ENCODE measurements around the gene DCP2. TPM values are rescaled to one million over a fixed set of nuclear protein-coding genes. Genes with fewer than 3 reads are reported as not detected.
"Not testable (repeated sequence)": the region's sequence is repeated elsewhere in the genome, so short reads cannot be mapped to it uniquely, and the experiment has no call there.

The DCP2 gene
- total and polyA plus RNA-seq, 2 experiments from 2014 or later, result 17.6 to 23.9 TPM

DNA sequence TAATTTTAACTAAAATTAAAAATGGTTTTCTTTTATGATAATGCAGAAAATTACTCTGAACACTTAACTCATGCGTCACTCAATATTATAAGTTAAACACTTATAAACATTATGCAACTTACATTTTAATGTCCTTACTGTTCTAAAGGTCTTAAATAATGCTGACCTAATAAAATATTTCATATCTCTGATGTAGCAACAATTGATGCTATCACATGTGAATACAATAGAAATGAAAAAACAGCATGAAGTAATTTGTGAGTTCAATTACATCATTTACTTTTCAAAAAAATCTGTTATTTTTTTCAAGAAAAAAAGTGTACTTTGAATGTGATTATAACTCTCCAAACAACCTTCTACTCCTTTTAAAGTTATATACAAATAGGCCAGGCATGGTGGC, 28.1 kb upstream of the DCP2 start:
- Histone ChIP-seq H3K4me3 (no peak overlapping the region), H3K27ac (no peak overlapping the region), H3K4me1 (ENCODE audit: low read depth) (no peaks in the 10 kb centered on the region), H3K36me3 (no peaks in the 10 kb centered on the region), H3K27me3 (no peaks in the 10 kb centered on the region), H3K9me3 (ENCODE audit: low read depth) (no peaks in the 10 kb centered on the region)
- no peak for DNase-seq (ENCODE audit: low read depth in 1 of 2, low spot score in 1 of 2)
- TF ChIP-seq, protein P1, sequence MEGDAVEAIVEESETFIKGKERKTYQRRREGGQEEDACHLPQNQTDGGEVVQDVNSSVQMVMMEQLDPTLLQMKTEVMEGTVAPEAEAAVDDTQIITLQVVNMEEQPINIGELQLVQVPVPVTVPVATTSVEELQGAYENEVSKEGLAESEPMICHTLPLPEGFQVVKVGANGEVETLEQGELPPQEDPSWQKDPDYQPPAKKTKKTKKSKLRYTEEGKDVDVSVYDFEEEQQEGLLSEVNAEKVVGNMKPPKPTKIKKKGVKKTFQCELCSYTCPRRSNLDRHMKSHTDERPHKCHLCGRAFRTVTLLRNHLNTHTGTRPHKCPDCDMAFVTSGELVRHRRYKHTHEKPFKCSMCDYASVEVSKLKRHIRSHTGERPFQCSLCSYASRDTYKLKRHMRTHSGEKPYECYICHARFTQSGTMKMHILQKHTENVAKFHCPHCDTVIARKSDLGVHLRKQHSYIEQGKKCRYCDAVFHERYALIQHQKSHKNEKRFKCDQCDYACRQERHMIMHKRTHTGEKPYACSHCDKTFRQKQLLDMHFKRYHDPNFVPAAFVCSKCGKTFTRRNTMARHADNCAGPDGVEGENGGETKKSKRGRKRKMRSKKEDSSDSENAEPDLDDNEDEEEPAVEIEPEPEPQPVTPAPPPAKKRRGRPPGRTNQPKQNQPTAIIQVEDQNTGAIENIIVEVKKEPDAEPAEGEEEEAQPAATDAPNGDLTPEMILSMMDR (IDR thresholded peaks at IDR 0.05; ENCODE audit: low read depth, low read length), result no peak

DNA sequence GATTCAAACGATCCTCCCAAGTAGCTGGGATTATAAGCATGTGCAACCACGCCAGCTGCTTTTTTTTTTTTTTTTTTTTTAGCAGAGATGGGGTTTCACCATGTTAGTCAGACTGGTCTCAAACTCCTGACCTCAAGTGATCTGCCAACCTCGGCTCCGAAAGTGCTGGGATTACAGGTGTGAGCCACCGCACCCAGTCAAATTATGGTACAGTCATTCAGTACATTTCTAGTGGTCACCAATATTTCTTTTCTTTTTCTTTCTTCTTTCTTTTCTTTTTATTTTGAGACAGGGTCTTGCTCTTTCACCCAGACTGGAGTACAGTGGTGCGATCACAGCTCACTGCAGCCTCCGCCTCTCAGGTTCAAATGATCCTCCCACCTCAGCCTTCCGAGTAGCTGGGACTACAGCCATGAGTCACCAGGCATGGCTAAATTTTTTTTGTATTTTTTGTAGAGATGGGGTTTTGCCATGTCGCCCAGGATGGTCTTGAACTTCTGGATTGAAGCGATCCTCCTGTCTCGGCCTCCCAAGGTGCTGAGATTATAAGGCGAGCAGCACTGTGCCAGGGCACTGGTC, 25.4 kb upstream of the DCP2 start:
- Histone ChIP-seq H3K27me3 (no peaks in the 10 kb centered on the region), H3K9me3 (ENCODE audit: low read depth) (no peaks in the 10 kb centered on the region), H3K4me1 (ENCODE audit: low read depth) (no peaks in the 10 kb centered on the region), H3K36me3 (no peaks in the 10 kb centered on the region), H3K4me3 (no peak overlapping the region), H3K27ac (no peak overlapping the region)
- DNase-seq (ENCODE audit: low read depth in 1 of 2, low spot score in 1 of 2), result no peak
- TF ChIP-seq, protein P1 (IDR thresholded peaks at IDR 0.05; ENCODE audit: low read depth, low read length), result no peak

DNA sequence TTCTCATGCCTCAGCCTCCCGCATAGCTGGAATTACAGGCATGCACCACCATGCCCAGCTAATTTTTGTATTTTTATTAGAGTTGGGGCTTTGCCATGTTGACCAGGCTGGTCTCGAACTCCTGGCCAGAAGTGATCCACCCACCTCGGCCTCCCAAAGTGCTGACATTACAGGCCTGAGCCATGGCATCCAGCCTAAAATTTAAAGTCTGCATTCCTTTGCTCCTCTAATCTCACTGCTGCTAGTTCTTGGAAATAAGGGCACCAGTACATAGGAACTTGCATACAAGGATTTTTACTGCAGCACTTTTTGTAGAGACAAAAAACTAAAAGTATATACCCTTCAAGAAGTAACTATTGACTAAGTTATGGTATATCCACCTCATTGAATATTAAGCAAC, 20.0 kb upstream of the DCP2 start:
- DNase-seq (ENCODE audit: low read depth in 1 of 2, low spot score in 1 of 2), result peak in 1 of 2 donors; percentile 46
- TF ChIP-seq, protein P1 (IDR thresholded peaks at IDR 0.05; ENCODE audit: low read depth, low read length), result no peak
- no peaks in the 10 kb centered on the region for H3K27me3 ChIP-seq

DNA sequence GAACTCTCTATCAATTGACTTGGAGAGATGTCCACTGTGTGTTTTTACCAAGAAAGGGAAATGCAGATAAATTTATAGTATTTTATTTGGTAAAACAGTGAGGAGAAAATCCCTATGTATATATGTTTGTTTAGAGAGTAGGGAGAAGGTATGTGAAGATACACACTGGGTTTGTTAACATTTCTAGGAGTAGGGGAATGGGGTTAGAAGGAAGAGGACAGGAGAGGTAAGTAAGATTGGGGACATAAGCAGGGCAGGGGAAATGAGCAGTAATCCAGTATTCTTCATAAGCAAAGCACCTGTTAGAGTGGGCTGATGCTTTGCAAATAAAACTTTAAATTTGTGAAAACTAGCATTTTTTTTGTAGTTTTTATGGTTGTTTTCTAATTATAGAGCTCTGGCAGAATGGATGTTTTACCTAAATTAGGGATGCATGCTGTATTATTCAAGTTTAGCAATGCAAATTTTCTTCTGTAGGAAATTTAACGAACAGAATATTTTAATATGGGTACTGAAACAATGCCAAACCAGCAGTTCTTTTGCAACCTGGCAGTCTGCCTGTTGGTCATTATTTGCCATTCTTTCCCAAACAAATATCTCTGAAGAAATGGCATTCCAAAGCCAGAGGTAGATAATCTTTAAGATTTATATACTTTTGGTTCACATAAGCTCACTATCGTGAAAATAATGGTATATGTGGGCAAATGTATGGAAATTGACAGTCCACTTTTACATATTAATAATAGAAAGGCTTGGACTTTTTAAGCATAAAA, 19.4 kb upstream of the DCP2 start:
- Histone ChIP-seq H3K27ac (no peak overlapping the region), H3K36me3 (no peaks in the 10 kb centered on the region), H3K4me1 (ENCODE audit: low read depth) (peaks cover 10% of the 10 kb centered on the region), H3K27me3 (no peaks in the 10 kb centered on the region), H3K9me3 (ENCODE audit: low read depth) (no peaks in the 10 kb centered on the region), H3K4me3 (no peak overlapping the region)
- TF ChIP-seq, protein P1 (IDR thresholded peaks at IDR 0.05; ENCODE audit: low read depth, low read length), result no peak
- no peak for DNase-seq (ENCODE audit: low read depth in 1 of 2, low spot score in 1 of 2)

More for the DNA sequence above, 20.0 kb upstream of the DCP2 start:
- Histone ChIP-seq H3K9me3 (ENCODE audit: low read depth) (no peaks in the 10 kb centered on the region), H3K27ac (no peak overlapping the region), H3K4me3 (no peak overlapping the region), H3K36me3 (no peaks in the 10 kb centered on the region), H3K4me1 (ENCODE audit: low read depth) (peaks cover 10% of the 10 kb centered on the region)

DNA sequence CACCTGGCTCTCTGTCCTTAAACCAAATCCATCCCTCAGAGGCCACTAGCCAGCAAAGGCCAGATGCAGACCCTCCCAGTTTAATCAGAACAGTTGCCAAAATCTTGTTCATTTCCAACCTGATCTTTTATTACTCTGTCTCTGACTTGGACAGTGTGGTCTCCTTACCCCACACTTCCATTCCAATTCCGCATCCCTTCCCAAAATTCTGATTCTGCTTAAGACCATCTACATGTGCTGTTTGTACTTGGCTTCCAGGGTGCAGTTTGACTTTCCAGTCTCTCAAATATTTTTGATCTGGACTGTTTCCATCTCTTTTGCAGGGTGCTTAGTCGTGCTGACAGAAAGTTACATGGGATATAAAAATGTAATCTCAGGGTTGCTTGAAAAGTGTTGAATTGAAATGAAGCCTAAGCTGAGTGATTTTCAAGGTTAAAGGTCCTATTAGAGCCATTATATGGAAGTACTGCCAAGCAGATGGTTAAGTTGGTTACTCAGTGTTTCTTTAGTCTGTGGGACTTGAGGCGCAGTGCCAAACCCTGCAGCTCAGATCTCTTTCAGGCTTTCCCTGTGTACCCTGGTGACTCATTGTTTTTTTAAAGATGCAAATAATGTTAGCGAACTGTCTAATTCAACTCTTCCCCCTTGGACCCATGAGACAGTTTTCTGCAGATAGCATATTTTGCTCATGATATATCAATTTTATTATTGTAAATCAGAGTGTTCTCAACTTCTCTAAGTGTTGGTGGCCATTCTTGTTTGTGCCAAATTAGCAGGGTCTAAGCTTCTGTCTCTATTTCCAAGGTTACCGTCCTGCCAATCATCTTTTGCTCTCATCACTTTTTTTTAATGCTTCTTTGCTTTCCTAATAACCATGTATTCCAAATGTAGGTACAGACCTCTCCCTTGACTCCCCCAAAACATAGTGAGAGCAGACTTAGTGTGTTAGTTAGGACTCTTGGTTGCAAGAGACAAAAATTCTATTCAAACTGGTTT, 18.2 kb upstream of the DCP2 start:
- no peaks in the 10 kb centered on the region for H3K27me3 ChIP-seq
- no peaks in the 10 kb centered on the region for H3K36me3 ChIP-seq
- no peaks in the 10 kb centered on the region for H3K9me3 ChIP-seq (ENCODE audit: low read depth)
- H3K4me1 ChIP-seq (ENCODE audit: low read depth), result peaks cover 10% of the 10 kb centered on the region
- TF ChIP-seq, protein P1 (IDR thresholded peaks at IDR 0.05; ENCODE audit: low read depth, low read length), result no peak
- no peak overlapping the region for H3K4me3 ChIP-seq
- H3K27ac ChIP-seq, result no peak overlapping the region
- peak in 1 of 2 donors; percentile 93 for DNase-seq (ENCODE audit: low read depth in 1 of 2, low spot score in 1 of 2)

DNA sequence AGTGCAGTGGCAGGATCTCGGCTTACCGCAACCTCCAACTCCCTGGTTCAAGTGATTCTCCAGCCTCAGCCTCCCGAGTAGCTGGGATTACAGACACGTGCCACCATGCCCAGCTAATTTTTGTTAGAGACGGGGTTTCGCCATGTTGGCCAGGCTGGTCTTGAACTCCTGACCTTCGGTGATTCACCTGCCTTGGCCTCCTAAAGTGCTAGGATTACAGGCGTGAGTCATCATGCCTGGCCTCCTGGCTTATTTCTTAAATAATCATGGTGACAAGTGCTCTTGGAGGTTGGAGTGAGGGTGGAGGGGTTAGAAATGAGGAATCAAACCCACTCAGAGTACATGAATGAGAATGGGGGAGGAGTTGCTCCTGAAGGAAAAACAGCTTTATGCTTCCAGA, 16.7 kb upstream of the DCP2 start:
- peaks cover 10% of the 10 kb centered on the region for H3K4me1 ChIP-seq (ENCODE audit: low read depth)
- not testable (repeated sequence) for H3K36me3 ChIP-seq; H3K27ac ChIP-seq; H3K4me3 ChIP-seq; H3K27me3 ChIP-seq; H3K9me3 ChIP-seq (ENCODE audit: low read depth)
- peak in 1 of 2 donors; percentile 59 for DNase-seq (ENCODE audit: low read depth in 1 of 2, low spot score in 1 of 2)

All from cardiac muscle cell (in vitro differentiated cells and primary cell).